ENCODE measurements around the gene SCN4B. TPM values are rescaled to one million over a fixed set of nuclear protein-coding genes. Genes with fewer than 3 reads are reported as not detected.

Gene SCN4B
- total and polyA plus RNA-seq, 2 of the 8 experiments (the other 6 are each of a cell fraction or from before 2014, with no cell fraction given): 2.8 to 4.9 TPM

DNA sequence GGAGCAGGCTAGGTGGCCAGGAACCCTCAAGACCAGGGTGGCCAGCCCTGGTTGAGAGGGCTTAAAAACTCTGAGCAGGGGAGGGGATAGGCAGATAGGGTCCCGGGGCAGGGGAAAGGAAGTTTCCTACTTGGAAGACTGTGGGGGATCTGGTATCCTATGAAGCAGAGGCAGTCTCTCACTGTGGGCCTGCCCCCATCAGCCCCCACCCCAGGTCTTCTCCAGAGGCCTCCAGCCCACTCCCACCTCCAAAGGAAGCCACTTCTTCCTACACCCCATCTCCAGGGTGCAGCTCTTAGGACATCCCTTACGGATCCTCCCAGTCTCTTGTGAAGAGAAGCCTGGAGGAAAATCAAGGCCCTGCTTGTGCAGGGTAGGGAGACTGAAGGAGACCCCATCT lies 16.3 kb downstream of the SCN4B start (continued):
- TF ChIP-seq BRCA1 (IDR thresholded peaks at IDR 0.05; ENCODE audit: low read depth, low read length) (no peak), KDM5A (IDR thresholded peaks at IDR 0.05; ENCODE audit: low read length) (no peak), BACH1 (IDR thresholded peaks at IDR 0.05; ENCODE audit: low read length) (no peak), SIRT6 (IDR thresholded peaks at IDR 0.05; ENCODE audit: low read length) (no peak), CREB1 (IDR thresholded peaks at IDR 0.05) (no peak), TAF7 (optimal IDR thresholded peaks at IDR 0.05; ENCODE audit: borderline replicate concordance, low read depth, low read length) (no peak)

Data from H1 (cell line).